Measurements from ENCODE around the gene POT1.

Gene POT1

DNA sequence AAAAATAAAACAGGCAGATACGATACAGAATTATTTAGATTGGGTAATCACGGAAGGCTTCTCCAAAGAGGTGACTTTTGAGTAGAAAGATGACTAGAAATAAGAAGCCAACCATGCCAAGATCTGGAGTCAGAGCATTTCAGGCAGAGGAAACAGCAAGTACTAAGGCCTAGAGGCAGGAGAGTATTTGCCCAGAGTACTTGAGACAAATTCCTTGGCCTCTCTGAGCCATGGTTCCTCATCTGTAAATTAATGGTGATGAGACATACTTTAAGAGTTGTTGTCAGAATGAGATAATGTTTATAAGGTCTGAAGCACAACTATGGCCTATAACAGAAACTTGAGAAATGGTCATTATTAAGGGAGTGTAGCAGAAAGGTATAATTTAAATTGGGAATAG is 148.2 kb downstream of the POT1 start:
- H3K27me3 Mint-ChIP-seq (ENCODE audit: low read depth), result peaks cover 4% of the 10 kb centered on the region
- H3K4me1 Mint-ChIP-seq, result peaks cover 18% of the 10 kb centered on the region
- H3K4me3 Mint-ChIP-seq, result no peak overlapping the region
- H3K36me3 Mint-ChIP-seq (ENCODE audit: low read depth), result no peaks in the 10 kb centered on the region
- TF ChIP-seq, protein P1, sequence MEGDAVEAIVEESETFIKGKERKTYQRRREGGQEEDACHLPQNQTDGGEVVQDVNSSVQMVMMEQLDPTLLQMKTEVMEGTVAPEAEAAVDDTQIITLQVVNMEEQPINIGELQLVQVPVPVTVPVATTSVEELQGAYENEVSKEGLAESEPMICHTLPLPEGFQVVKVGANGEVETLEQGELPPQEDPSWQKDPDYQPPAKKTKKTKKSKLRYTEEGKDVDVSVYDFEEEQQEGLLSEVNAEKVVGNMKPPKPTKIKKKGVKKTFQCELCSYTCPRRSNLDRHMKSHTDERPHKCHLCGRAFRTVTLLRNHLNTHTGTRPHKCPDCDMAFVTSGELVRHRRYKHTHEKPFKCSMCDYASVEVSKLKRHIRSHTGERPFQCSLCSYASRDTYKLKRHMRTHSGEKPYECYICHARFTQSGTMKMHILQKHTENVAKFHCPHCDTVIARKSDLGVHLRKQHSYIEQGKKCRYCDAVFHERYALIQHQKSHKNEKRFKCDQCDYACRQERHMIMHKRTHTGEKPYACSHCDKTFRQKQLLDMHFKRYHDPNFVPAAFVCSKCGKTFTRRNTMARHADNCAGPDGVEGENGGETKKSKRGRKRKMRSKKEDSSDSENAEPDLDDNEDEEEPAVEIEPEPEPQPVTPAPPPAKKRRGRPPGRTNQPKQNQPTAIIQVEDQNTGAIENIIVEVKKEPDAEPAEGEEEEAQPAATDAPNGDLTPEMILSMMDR (IDR thresholded peaks at IDR 0.05; ENCODE audit: unreplicated experiment in 3 of 3), result no peak
- no peaks in the 10 kb centered on the region for H3K9me3 Mint-ChIP-seq
- H3K27ac Mint-ChIP-seq, result peak overlapping the region; percentile 73 to 94 (median 89)

DNA sequence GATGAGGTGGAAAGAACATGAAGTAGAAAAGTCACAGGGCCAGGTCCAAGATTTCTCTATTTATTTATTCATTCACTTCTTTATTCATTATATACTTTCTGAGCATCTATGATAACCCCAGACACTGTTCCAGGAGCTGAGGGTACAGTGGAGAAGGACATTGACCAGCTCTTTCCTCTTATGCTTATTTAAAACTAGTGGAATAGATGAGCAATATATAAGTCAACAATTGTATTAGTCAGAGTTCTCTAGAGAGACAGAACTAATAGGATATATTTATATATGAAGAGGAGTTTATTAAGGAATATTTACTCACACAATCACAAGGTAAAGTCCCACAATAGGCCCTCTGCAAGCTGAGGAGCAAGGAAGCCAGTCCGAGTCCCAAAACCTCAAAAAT is 149.0 kb downstream of the POT1 start:
- Mint-ChIP-seq H3K36me3 (ENCODE audit: low read depth) (no peaks in the 10 kb centered on the region), H3K27me3 (ENCODE audit: low read depth) (peaks cover 4% of the 10 kb centered on the region), H3K9me3 (no peaks in the 10 kb centered on the region), H3K27ac (no peak overlapping the region), H3K4me1 (peaks cover 18% of the 10 kb centered on the region), H3K4me3 (no peak overlapping the region)
- TF ChIP-seq, protein P1 (IDR thresholded peaks at IDR 0.05; ENCODE audit: unreplicated experiment in 3 of 3), result no peak

DNA sequence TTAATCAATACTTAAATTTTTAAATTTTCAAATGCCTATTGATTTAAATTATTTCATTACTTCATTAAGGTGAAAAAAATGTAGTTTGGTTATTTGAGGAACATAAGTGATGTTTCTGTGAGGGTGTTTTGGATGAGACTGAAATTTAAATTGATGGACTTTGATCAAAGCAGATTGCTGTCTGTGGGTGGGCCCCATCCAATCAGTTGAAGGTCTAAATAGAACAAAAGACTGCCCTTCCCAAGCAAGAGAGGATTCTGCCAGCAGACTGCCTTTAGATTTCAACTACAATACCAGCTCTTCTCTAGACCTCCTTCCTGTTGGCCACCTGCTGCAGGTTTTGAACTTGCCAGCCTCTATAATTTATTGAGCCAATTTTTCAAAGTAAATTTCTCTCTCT is 149.6 kb downstream of the POT1 start:
- H3K27me3 Mint-ChIP-seq (ENCODE audit: low read depth), result peaks cover 4% of the 10 kb centered on the region
- H3K4me1 Mint-ChIP-seq, result peaks cover 18% of the 10 kb centered on the region
- no peaks in the 10 kb centered on the region for H3K9me3 Mint-ChIP-seq
- no peak overlapping the region for H3K27ac Mint-ChIP-seq
- TF ChIP-seq, protein P1 (IDR thresholded peaks at IDR 0.05; ENCODE audit: unreplicated experiment in 3 of 3), result no peak
- no peak overlapping the region for H3K4me3 Mint-ChIP-seq
- H3K36me3 Mint-ChIP-seq (ENCODE audit: low read depth), result no peaks in the 10 kb centered on the region

DNA sequence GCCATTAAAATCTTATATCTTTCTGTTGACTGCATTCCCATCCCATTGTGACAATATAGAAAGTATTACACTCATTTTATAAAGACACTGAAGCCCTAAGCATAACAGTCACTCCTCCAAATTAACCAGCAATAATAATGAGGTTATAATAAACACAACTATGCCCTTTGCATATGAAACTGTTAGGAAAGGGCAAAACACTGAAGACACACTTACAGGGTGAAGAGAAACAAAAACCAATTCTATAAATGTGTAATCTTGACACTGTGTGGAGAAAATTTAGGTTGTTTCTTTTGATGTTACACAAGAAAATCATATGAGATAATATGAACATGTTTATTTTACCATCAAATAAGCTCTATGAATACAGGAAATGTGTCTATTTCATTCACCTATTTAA is 150.0 kb downstream of the POT1 start:
- H3K27ac Mint-ChIP-seq, result no peak overlapping the region
- H3K27me3 Mint-ChIP-seq (ENCODE audit: low read depth), result peaks cover 4% of the 10 kb centered on the region
- peaks cover 18% of the 10 kb centered on the region for H3K4me1 Mint-ChIP-seq
- no peak overlapping the region for H3K4me3 Mint-ChIP-seq
- TF ChIP-seq, protein P1 (IDR thresholded peaks at IDR 0.05; ENCODE audit: unreplicated experiment in 3 of 3), result no peak
- H3K9me3 Mint-ChIP-seq, result no peaks in the 10 kb centered on the region
- no peaks in the 10 kb centered on the region for H3K36me3 Mint-ChIP-seq (ENCODE audit: low read depth)

DNA sequence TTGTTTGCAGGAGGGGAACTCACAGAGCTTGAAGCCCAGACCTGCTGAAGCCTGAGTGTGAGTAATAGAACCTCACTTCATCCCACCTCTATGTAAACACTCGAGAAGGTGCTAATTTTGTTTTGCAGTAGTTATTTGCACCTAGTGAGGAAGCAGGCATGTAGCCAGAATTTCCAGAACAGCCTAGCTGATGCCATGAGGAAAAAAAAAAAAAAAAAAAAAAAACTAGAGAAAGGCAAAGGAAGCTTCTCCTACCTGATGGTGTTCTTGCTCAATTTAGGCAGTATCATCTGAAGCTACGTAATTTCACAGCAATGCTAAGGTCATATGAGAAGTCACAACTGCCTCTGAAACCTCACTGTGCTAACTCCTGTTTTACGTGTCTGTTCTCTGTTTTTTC is 150.4 kb downstream of the POT1 start:
- TF ChIP-seq, protein P1 (IDR thresholded peaks at IDR 0.05; ENCODE audit: unreplicated experiment in 3 of 3), result no peak
- peaks cover 4% of the 10 kb centered on the region for H3K27me3 Mint-ChIP-seq (ENCODE audit: low read depth)
- H3K4me3 Mint-ChIP-seq, result no peak overlapping the region
- peaks cover 18% of the 10 kb centered on the region for H3K4me1 Mint-ChIP-seq
- H3K36me3 Mint-ChIP-seq (ENCODE audit: low read depth), result no peaks in the 10 kb centered on the region
- no peak overlapping the region for H3K27ac Mint-ChIP-seq
- no peaks in the 10 kb centered on the region for H3K9me3 Mint-ChIP-seq

DNA sequence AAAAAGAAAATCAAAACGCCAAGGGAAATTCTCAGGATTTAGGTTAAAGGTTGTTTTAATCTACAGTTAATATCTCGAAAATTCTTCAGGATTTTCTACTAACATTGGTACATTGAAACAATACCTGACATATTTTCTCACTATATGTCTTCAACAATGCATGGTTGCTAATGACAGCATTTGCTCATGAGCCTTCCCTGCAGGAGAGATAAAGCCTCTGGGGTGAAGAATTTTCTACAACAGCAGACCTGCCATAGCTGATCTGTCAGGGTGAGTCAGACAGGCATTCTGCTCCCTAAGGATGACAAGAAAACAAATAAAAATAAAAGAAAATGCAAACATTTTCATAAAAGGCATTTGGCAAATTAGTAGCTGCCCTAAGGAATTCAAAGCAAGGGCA is 152.4 kb downstream of the POT1 start:
- Mint-ChIP-seq H3K4me1 (peaks cover 12% of the 10 kb centered on the region), H3K27me3 (ENCODE audit: low read depth) (peaks cover 4% of the 10 kb centered on the region), H3K9me3 (no peaks in the 10 kb centered on the region), H3K4me3 (no peak overlapping the region), H3K27ac (no peak overlapping the region), H3K36me3 (ENCODE audit: low read depth) (no peaks in the 10 kb centered on the region)
- TF ChIP-seq, protein P1 (IDR thresholded peaks at IDR 0.05; ENCODE audit: unreplicated experiment in 3 of 3), result no peak

Measured in nephron (organoid).